DMS114 treated with DMSO at 0.1 percent for 48 hours (cell line): ENCODE results near the gene COL12A1.

Experiments used
- DNase-seq: peaks from one replicate; lab custom pipeline; 2025; ENCODE audit not compliant: unreplicated experiment; lab: John Stamatoyannopoulos, UW

COL12A1 gene

GRCh38 chr6:75049308-75049707 lies 156.5 kb downstream of the COL12A1 start:
- no peak for DNase-seq

GRCh38 chr6:75044846-75045245 lies 161.0 kb downstream of the COL12A1 start:
- no peak for DNase-seq

- DNase-seq = no peak
These were observed 164.5 kb downstream of the COL12A1 start for GRCh38 chr6:75041381-75041780.
